Fibroblast of pulmonary artery (primary cell): ENCODE data around the gene MICU1.

Source experiments
- DNase-seq: peaks from one replicate; pipeline ENCODE4 v3.0.0-alpha.2; 2010; ENCODE audit warnings: low read depth
- H3K4me3 ChIP-seq: replicated peaks from 2 replicates; pipeline ENCODE4 v1.5.1; 2011; ENCODE audit warnings: low read depth, mild to moderate bottlenecking, control low read depth, low read length, moderate library complexity
- CTCF ChIP-seq: IDR thresholded peaks from 2 replicates; pipeline ENCODE4 v1.5.1; 2011; ENCODE audit warnings: mild to moderate bottlenecking, control low read depth, low read length, inconsistent platforms; ENCODE audit errors: missing control alignments

MICU1 gene

GRCh38 chr10:72370201-72370722, 255.6 kb downstream of the MICU1 start:
- no peak for TF ChIP-seq CTCF
- H3K4me3 ChIP-seq, result no peak overlapping the region
- DNase-seq, result no peak

- peak; percentile 16 for DNase-seq
- no peak for TF ChIP-seq CTCF
- no peak overlapping the region for H3K4me3 ChIP-seq
Observed at GRCh38 chr10:72367301-72367960, 258.4 kb downstream of the MICU1 start.

GRCh38 chr10:72365106-72365895, 260.6 kb downstream of the MICU1 start:
- no peak for TF ChIP-seq CTCF
- no peak for DNase-seq

GRCh38 chr10:72364239-72364777, 261.6 kb downstream of the MICU1 start:
- DNase-seq, result peak; percentile 97
- TF ChIP-seq CTCF, result peak; percentile 98
- no peak overlapping the region for H3K4me3 ChIP-seq

More at GRCh38 chr10:72365106-72365895, 260.6 kb downstream of the MICU1 start:
- no peak overlapping the region for H3K4me3 ChIP-seq

- no peak overlapping the region for H3K4me3 ChIP-seq
- DNase-seq, result no peak
- no peak for TF ChIP-seq CTCF
Observed at GRCh38 chr10:72356987-72357386, 268.9 kb downstream of the MICU1 start.

- no peak for TF ChIP-seq CTCF
Observed at GRCh38 chr10:72356115-72356514, 269.8 kb downstream of the MICU1 start.

More at GRCh38 chr10:72356115-72356514, 269.8 kb downstream of the MICU1 start:
- no peak overlapping the region for H3K4me3 ChIP-seq
- no peak for DNase-seq
